AG09319 (cell line): ENCODE data around the gene CXADR.

Experiments used
- DNase-seq: peaks from one replicate; pipeline ENCODE4 v3.0.0-alpha.2; 2010; ENCODE audit warnings: low read depth; ENCODE audit errors: extremely low read depth
- CTCF ChIP-seq: IDR thresholded peaks from 2 replicates; pipeline ENCODE4 v1.5.1; 2011; ENCODE audit warnings: low read depth, mild to moderate bottlenecking, inconsistent platforms, low read length, moderate library complexity

CXADR gene

GRCh38 chr21:17545007-17545406 is 32.2 kb downstream of the CXADR start:
- TF ChIP-seq CTCF: no peak
- no peak for DNase-seq

GRCh38 chr21:17548262-17548661 is 35.4 kb downstream of the CXADR start:
- DNase-seq: no peak
- TF ChIP-seq CTCF: no peak

- no peak for TF ChIP-seq CTCF
Measured at GRCh38 chr21:17550671-17551308, 37.9 kb downstream of the CXADR start.

GRCh38 chr21:17552410-17552809 is 39.6 kb downstream of the CXADR start:
- TF ChIP-seq CTCF: no peak
- no peak for DNase-seq

More at GRCh38 chr21:17550671-17551308, 37.9 kb downstream of the CXADR start:
- no peak for DNase-seq

GRCh38 chr21:17554120-17554519 is 41.3 kb downstream of the CXADR start:
- TF ChIP-seq CTCF: no peak
- no peak for DNase-seq

- TF ChIP-seq CTCF: peak; percentile 49
- DNase-seq: no peak
Measured at GRCh38 chr21:17554679-17555465, 42.0 kb downstream of the CXADR start.

- TF ChIP-seq CTCF: no peak
- DNase-seq: no peak
Measured at GRCh38 chr21:17560377-17561025, 47.7 kb downstream of the CXADR start.
